Breast epithelium (tissue), 4 donors: Measurements from ENCODE around the gene PHF12. TPM values are rescaled to one million over a fixed set of nuclear protein-coding genes. Genes with fewer than 3 reads are reported as not detected.

Experiments
- DNase-seq, 2 donors: peaks; one replicate each; pipeline ENCODE4 v3.0.0-alpha.2; 2019; ENCODE audit warnings: low spot score in 2 of 2
- H3K27ac ChIP-seq, 2 donors: fragments of 200-600 bp; sonication (generic) in 1 of 2; one replicate each; pipeline ENCODE4 v1.5.1; 2016 to 2019; ENCODE audit warnings: mild to moderate bottlenecking in 1 of 2
- H3K27me3 ChIP-seq, 2 donors: fragments of 200-600 bp; sonication (generic) in 1 of 2; one replicate each; pipeline versions ENCODE4 v1.5.1 to v1.6.0; 2017 to 2019; ENCODE audit warnings: control low read depth in 1 of 2, mild to moderate bottlenecking in 1 of 2
- H3K36me3 ChIP-seq: fragments of 200-600 bp; one replicate; pipeline ENCODE4 v1.5.1; 2019
- H3K4me1 ChIP-seq, 2 donors: fragments of 200-600 bp; sonication (generic); one replicate each; pipeline ENCODE4 v1.5.1; 2016 to 2019; ENCODE audit warnings: control low read depth in 1 of 2
- H3K4me3 ChIP-seq, 3 donors: fragments of 200-600 bp; sonication (generic); 1 replicate in 2 of 3; 2 replicates in 1 of 3; pipeline ENCODE4 v1.5.1; 2016 to 2019; ENCODE audit warnings: mild to moderate bottlenecking in 3 of 3, moderate library complexity in 2 of 3
- H3K9me3 ChIP-seq, 2 donors: fragments of 200-600 bp; sonication (generic) in 1 of 2; one replicate each; pipeline ENCODE4 v1.5.1; 2016 to 2019; ENCODE audit warnings: control low read depth in 1 of 2
- CTCF ChIP-seq, 3 donors: fragments of 450-650 bp; IDR thresholded peaks; one replicate each; pipeline ENCODE4 v1.5.1; 2016 to 2017; ENCODE audit warnings: antibody characterized with exemption in 3 of 3, mild to moderate bottlenecking in 3 of 3, moderate library complexity in 3 of 3
- POLR2A ChIP-seq: fragments of 450-650 bp; IDR thresholded peaks from one replicate; pipeline ENCODE4 v1.6.1; 2016; ENCODE audit warnings: antibody characterized with exemption, mild to moderate bottlenecking, moderate library complexity
- POLR2AphosphoS5 ChIP-seq, 3 donors: sonication (generic); formaldehyde crosslinking; IDR thresholded peaks; one replicate each; pipeline ENCODE4 v1.6.1; 2017; ENCODE audit warnings: antibody characterized with exemption in 3 of 3
- intact Hi-C: fragments of 100-400 bp; cut with DNase I; formaldehyde crosslinking; loops from one replicate; pipeline ENCODE4 v1.15.1; 2023; ENCODE audit warnings: low total_unique reads
- total RNA-seq, 3 donors: library from RNA; depleted of rRNA; stranded (reverse); fragments of >200 nt; gene quantifications; one replicate each; pipeline ENCODE4 v1.1.0, GENCODE V29; 2016

The PHF12 gene
- 10 to 100 TPM; 32.2 to 42.9 (median 40.3) TPM for total RNA-seq

GRCh38 chr17:28951428-28951990 lies at the start of gene PHF12:
Gene PHF12 (minus strand): TSS chr17:28951518. CDS start chr17:28950960, 558 bp downstream.
- peak within 1 kb of the TSS; percentile 96 to 97 (median 97) for H3K4me3 ChIP-seq
- no peaks in the 10 kb centered on the region for H3K27me3 ChIP-seq
- H3K9me3 ChIP-seq, result no peaks in the 10 kb centered on the region
- H3K27ac ChIP-seq, result peak within 1 kb of the TSS; percentile 98
- peak; percentile 99 to 100 for DNase-seq
- no peaks in the 10 kb centered on the region for H3K36me3 ChIP-seq
- TF ChIP-seq POLR2A (peak; percentile 83), CTCF (IDR thresholded peaks at IDR 0.05) (no peak), POLR2AphosphoS5 (IDR thresholded peaks at IDR 0.05) (peak; percentile 69 to 97 (median 96))
- intact Hi-C loops, result loop anchor here (1.0 kb wide), 1 partner anchor 10 kb away; no protein-coding TSS in a partner anchor
- no peaks in the 10 kb centered on the region for H3K4me1 ChIP-seq

GRCh38 chr17:29000973-29001372 lies 49.7 kb upstream of the PHF12 start:
- H3K27ac ChIP-seq, result no peak overlapping the region
- intact Hi-C loops, result no loop called here
- no peaks in the 10 kb centered on the region for H3K4me1 ChIP-seq
- H3K9me3 ChIP-seq, result no peaks in the 10 kb centered on the region
- H3K36me3 ChIP-seq, result no peaks in the 10 kb centered on the region
- DNase-seq, result no peak
- H3K27me3 ChIP-seq, result peaks cover 0 to 45% of the 10 kb centered on the region in 2 donors
- H3K4me3 ChIP-seq, result no peak overlapping the region
- no peak for TF ChIP-seq POLR2A
- no peak for TF ChIP-seq POLR2AphosphoS5 (IDR thresholded peaks at IDR 0.05)
- no peak for TF ChIP-seq CTCF (IDR thresholded peaks at IDR 0.05)

GRCh38 chr17:28999206-28999605 lies 47.9 kb upstream of the PHF12 start:
- intact Hi-C loops, result no loop called here
- DNase-seq, result no peak

GRCh38 chr17:28997806-28998205 lies 46.5 kb upstream of the PHF12 start:
- Histone ChIP-seq H3K36me3 (no peaks in the 10 kb centered on the region), H3K4me3 (no peak overlapping the region), H3K27ac (no peak overlapping the region), H3K27me3 (peaks cover 0 to 14% of the 10 kb centered on the region in 2 donors), H3K4me1 (no peaks in the 10 kb centered on the region), H3K9me3 (no peaks in the 10 kb centered on the region)
- intact Hi-C loops, result loop anchor here (1.0 kb wide), 1 partner anchor 15 kb away; no protein-coding TSS in a partner anchor
- TF ChIP-seq CTCF (IDR thresholded peaks at IDR 0.05) (no peak), POLR2AphosphoS5 (IDR thresholded peaks at IDR 0.05) (no peak), POLR2A (no peak)
- no peak for DNase-seq

More at GRCh38 chr17:28999206-28999605, 47.9 kb upstream of the PHF12 start:
- no peak overlapping the region for H3K27ac ChIP-seq
- H3K9me3 ChIP-seq, result no peaks in the 10 kb centered on the region
- no peak for TF ChIP-seq POLR2AphosphoS5 (IDR thresholded peaks at IDR 0.05)
- TF ChIP-seq CTCF (IDR thresholded peaks at IDR 0.05), result no peak
- no peak for TF ChIP-seq POLR2A
- H3K4me3 ChIP-seq, result no peak overlapping the region
- H3K4me1 ChIP-seq, result no peaks in the 10 kb centered on the region
- H3K27me3 ChIP-seq, result peaks cover 0 to 27% of the 10 kb centered on the region in 2 donors
- no peaks in the 10 kb centered on the region for H3K36me3 ChIP-seq

GRCh38 chr17:28996554-28997096 lies 45.3 kb upstream of the PHF12 start:
- Histone ChIP-seq H3K36me3 (no peaks in the 10 kb centered on the region), H3K4me1 (no peaks in the 10 kb centered on the region), H3K9me3 (no peaks in the 10 kb centered on the region), H3K27ac (no peak overlapping the region), H3K4me3 (no peak overlapping the region), H3K27me3 (peaks cover 0 to 14% of the 10 kb centered on the region in 2 donors)
- TF ChIP-seq POLR2AphosphoS5 (IDR thresholded peaks at IDR 0.05) (no peak), POLR2A (no peak), CTCF (IDR thresholded peaks at IDR 0.05) (no peak)
- DNase-seq, result no peak
- intact Hi-C loops, result no loop called here
